ENCODE results near the gene REV1. TPM values are rescaled to one million over a fixed set of nuclear protein-coding genes. Genes with fewer than 3 reads are reported as not detected.
"Not testable (repeated sequence)": the region's sequence is repeated elsewhere in the genome, so short reads cannot be mapped to it uniquely, and the experiment has no call there.

The REV1 gene
- total and polyA plus RNA-seq, 4 donors, result 4.0 to 37.7 (median 16.2) TPM

DNA sequence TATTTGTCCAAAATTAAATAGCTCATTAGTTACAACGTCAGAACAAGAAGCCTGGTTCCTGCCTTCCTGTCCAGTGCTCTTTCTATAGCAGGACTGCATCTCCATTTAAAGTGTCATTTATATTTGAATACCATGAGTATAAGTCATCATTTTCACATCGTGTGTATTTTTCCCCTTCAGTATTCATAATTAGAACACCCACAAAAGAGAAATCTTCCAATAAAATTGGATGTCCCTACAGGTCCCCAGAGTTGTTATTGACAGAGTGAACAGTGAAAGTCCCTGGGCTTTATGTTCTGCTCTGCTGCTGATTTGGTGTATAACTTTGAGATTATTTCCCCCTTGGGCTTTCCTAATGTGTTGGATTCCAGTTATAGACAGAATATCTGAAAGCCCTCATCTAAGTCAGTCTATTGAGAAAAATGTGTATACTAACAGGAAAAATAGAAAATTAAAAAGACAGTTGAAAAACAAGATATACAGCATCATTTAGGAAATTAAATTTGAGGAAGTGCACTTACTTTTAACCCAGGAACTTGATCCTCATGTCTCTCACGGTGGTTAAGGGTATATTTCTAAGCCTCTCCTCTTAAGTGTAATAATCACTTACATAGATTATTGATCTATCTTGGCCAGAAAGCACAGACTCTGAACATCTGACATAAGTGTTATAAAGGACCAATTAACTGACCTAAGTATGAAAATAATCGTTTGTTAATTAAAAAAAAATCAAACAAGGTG is 15.2 kb upstream of the REV1 start:
- no peak overlapping the region for H3K4me3 ChIP-seq (ENCODE audit: low read depth in 1 of 3, low read length in 3 of 3)
- no peak overlapping the region for H3K9ac ChIP-seq (ENCODE audit: low read depth in 1 of 2, low read length in 2 of 2)
- 60% methylated on average over 4 of the region's 4 CpGs for WGBS
- H3K27me3 ChIP-seq (ENCODE audit: control insufficient read depth in 4 of 4, insufficient read depth in 4 of 4, low read length in 3 of 4), result no peaks in the 10 kb centered on the region
- no peaks in the 10 kb centered on the region for H3K36me3 ChIP-seq (ENCODE audit: control insufficient read depth in 4 of 4, insufficient read depth in 3 of 4, low read depth in 1 of 4, low read length in 3 of 4)
- no peak for DNase-seq (ENCODE audit: low spot score)
- H3K27ac ChIP-seq (ENCODE audit: low read depth in 1 of 2, low read length in 2 of 2), result no peak overlapping the region
- TF ChIP-seq, protein P1, sequence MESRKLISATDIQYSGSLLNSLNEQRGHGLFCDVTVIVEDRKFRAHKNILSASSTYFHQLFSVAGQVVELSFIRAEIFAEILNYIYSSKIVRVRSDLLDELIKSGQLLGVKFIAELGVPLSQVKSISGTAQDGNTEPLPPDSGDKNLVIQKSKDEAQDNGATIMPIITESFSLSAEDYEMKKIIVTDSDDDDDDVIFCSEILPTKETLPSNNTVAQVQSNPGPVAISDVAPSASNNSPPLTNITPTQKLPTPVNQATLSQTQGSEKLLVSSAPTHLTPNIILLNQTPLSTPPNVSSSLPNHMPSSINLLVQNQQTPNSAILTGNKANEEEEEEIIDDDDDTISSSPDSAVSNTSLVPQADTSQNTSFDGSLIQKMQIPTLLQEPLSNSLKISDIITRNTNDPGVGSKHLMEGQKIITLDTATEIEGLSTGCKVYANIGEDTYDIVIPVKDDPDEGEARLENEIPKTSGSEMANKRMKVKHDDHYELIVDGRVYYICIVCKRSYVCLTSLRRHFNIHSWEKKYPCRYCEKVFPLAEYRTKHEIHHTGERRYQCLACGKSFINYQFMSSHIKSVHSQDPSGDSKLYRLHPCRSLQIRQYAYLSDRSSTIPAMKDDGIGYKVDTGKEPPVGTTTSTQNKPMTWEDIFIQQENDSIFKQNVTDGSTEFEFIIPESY (IDR thresholded peaks at IDR 0.05), result no peak
- TF ChIP-seq, protein P2, sequence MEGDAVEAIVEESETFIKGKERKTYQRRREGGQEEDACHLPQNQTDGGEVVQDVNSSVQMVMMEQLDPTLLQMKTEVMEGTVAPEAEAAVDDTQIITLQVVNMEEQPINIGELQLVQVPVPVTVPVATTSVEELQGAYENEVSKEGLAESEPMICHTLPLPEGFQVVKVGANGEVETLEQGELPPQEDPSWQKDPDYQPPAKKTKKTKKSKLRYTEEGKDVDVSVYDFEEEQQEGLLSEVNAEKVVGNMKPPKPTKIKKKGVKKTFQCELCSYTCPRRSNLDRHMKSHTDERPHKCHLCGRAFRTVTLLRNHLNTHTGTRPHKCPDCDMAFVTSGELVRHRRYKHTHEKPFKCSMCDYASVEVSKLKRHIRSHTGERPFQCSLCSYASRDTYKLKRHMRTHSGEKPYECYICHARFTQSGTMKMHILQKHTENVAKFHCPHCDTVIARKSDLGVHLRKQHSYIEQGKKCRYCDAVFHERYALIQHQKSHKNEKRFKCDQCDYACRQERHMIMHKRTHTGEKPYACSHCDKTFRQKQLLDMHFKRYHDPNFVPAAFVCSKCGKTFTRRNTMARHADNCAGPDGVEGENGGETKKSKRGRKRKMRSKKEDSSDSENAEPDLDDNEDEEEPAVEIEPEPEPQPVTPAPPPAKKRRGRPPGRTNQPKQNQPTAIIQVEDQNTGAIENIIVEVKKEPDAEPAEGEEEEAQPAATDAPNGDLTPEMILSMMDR (IDR thresholded peaks at IDR 0.05; ENCODE audit: low read depth, low read length, missing input control), result no peak
- no peak for TF ChIP-seq JUND (IDR thresholded peaks at IDR 0.05)
- TF ChIP-seq HNF4A (conservative IDR thresholded peaks at IDR 0.05), result no peak
- no peak for TF ChIP-seq TAF1 (conservative IDR thresholded peaks at IDR 0.05)
- TF ChIP-seq, protein P3, sequence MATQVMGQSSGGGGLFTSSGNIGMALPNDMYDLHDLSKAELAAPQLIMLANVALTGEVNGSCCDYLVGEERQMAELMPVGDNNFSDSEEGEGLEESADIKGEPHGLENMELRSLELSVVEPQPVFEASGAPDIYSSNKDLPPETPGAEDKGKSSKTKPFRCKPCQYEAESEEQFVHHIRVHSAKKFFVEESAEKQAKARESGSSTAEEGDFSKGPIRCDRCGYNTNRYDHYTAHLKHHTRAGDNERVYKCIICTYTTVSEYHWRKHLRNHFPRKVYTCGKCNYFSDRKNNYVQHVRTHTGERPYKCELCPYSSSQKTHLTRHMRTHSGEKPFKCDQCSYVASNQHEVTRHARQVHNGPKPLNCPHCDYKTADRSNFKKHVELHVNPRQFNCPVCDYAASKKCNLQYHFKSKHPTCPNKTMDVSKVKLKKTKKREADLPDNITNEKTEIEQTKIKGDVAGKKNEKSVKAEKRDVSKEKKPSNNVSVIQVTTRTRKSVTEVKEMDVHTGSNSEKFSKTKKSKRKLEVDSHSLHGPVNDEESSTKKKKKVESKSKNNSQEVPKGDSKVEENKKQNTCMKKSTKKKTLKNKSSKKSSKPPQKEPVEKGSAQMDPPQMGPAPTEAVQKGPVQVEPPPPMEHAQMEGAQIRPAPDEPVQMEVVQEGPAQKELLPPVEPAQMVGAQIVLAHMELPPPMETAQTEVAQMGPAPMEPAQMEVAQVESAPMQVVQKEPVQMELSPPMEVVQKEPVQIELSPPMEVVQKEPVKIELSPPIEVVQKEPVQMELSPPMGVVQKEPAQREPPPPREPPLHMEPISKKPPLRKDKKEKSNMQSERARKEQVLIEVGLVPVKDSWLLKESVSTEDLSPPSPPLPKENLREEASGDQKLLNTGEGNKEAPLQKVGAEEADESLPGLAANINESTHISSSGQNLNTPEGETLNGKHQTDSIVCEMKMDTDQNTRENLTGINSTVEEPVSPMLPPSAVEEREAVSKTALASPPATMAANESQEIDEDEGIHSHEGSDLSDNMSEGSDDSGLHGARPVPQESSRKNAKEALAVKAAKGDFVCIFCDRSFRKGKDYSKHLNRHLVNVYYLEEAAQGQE (IDR thresholded peaks at IDR 0.05), result no peak
- no peak for TF ChIP-seq FOXA2 (IDR thresholded peaks at IDR 0.05)
- TF ChIP-seq GABPA (IDR thresholded peaks at IDR 0.05 in 1 of 2, conservative IDR thresholded peaks at IDR 0.05 in 1 of 2), result no peak
- no peak for TF ChIP-seq HNF4G (IDR thresholded peaks at IDR 0.05)
- TF ChIP-seq YY1 (IDR thresholded peaks at IDR 0.05), result no peak
- no peak for TF ChIP-seq RXRA (IDR thresholded peaks at IDR 0.05)
- TF ChIP-seq, protein P4, sequence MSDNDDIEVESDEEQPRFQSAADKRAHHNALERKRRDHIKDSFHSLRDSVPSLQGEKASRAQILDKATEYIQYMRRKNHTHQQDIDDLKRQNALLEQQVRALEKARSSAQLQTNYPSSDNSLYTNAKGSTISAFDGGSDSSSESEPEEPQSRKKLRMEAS (IDR thresholded peaks at IDR 0.05), result no peak
- no peak for TF ChIP-seq FOXA1 (IDR thresholded peaks at IDR 0.05)
- no peak for TF ChIP-seq RAD21 (IDR thresholded peaks at IDR 0.05)
- TF ChIP-seq, protein P5, sequence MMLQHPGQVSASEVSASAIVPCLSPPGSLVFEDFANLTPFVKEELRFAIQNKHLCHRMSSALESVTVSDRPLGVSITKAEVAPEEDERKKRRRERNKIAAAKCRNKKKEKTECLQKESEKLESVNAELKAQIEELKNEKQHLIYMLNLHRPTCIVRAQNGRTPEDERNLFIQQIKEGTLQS (IDR thresholded peaks at IDR 0.05), result no peak
- no peak for TF ChIP-seq SP1 (IDR thresholded peaks at IDR 0.05)
- no peak for TF ChIP-seq NR2F2 (IDR thresholded peaks at IDR 0.05)
- no peak for TF ChIP-seq EGR1 (IDR thresholded peaks at IDR 0.05; ENCODE audit: low read depth in 2 of 2)
- no peaks in the 10 kb centered on the region for H3K9me3 ChIP-seq (ENCODE audit: control insufficient read depth in 4 of 4, low read length in 3 of 4)
- H3K4me1 ChIP-seq (ENCODE audit: control insufficient read depth in 4 of 4, insufficient read depth in 4 of 4, low read length in 3 of 4), result no peaks in the 10 kb centered on the region

DNA sequence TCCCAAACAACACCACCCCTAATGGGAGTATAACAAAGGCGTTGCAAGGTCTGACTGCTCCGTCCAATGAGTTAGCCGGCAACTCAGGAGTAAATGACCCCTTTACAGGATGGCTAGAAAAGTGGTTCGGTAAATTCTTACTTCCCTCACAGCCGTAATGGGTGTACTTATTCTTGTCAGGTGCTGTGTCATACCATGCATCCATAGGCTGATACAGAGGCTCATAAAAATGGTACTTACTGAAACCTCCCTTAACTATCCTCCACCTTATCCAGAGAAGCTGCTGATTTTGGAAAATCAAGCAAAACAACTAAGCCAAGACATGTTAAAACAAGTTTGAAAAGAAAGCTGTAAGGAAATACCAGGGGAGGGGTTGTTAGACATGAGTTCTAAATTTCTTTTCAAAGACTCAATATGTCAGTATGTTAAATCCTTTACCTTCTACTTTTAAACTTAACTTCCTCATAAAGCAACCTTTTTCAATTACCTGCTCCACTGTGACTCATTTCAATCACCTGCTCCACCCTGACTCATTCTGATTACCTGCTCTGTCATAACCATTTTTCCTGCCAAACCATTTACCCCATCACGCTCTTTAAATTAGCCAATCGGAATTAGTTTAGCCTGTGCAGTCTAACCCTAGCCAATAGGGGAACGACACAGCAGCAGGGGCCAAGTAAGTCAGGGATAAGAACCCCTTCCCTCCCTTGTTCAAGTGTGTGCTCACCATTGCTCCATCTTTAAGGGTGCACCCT is 14.0 kb upstream of the REV1 start:
- not testable (repeated sequence) for H3K4me3 ChIP-seq (ENCODE audit: low read depth in 1 of 3, low read length in 3 of 3); H3K4me1 ChIP-seq (ENCODE audit: control insufficient read depth in 4 of 4, insufficient read depth in 4 of 4, low read length in 3 of 4); DNase-seq (ENCODE audit: low spot score); H3K27ac ChIP-seq (ENCODE audit: low read depth in 1 of 2, low read length in 2 of 2); H3K9me3 ChIP-seq (ENCODE audit: control insufficient read depth in 4 of 4, low read length in 3 of 4); H3K36me3 ChIP-seq (ENCODE audit: control insufficient read depth in 4 of 4, insufficient read depth in 3 of 4, low read depth in 1 of 4, low read length in 3 of 4); H3K9ac ChIP-seq (ENCODE audit: low read depth in 1 of 2, low read length in 2 of 2); H3K27me3 ChIP-seq (ENCODE audit: control insufficient read depth in 4 of 4, insufficient read depth in 4 of 4, low read length in 3 of 4)
- 88% methylated on average over 8 of the region's 8 CpGs for WGBS

Data from liver (tissue), 9 donors.